HCT116 (cell line): ENCODE measurements around the gene CENPC. TPM values are rescaled to one million over a fixed set of nuclear protein-coding genes. Genes with fewer than 3 reads are reported as not detected.

Source experiments
- ATAC-seq: fragments of 200-7000 bp; cut with Tn5 transposase; 2 replicates; pipeline ENCODE4 v1.9.1; 2020; ENCODE audit warnings: mild to moderate bottlenecking, moderate library complexity
- BruUV-seq: library from RNA; stranded (reverse); fragments of 400-500 nt; replicated peaks from 2 replicates; lab custom pipeline; 2021; lab: Mats Ljungman, UMichigan
- CTCF ChIA-PET: fragments of 300-600 bp; sonication (Branson Sonifier 250); formaldehyde crosslinking; loops from one replicate; lab custom pipeline; 2021; ENCODE audit warnings: antibody characterized with exemption; lab: Charles Lee
- POLR2A ChIA-PET: fragments of 300-600, 350-600 bp; sonication (Branson Sonifier 250); formaldehyde crosslinking; loops from one replicate; lab custom pipeline; 2021; ENCODE audit warnings: antibody characterized with exemption; lab: Charles Lee
- RAD21 ChIA-PET, 2 experiments: fragments of 300-600 bp; sonication (Branson Sonifier 250); formaldehyde crosslinking; loops; one replicate each; lab custom pipeline; 2023; ENCODE audit warnings: low total read pairs in 2 of 2; ENCODE audit not compliant: uncharacterized antibody in 2 of 2, unreplicated experiment in 2 of 2, low non-redundant PET in 1 of 2; lab: Charles Lee
- DNase-seq: peaks from one replicate; pipeline ENCODE4 v3.0.0-alpha.2; 2010; ENCODE audit warnings: low read depth, low spot score
- H2AFZ ChIP-seq: fragments of 200-600 bp; shearing (Covaris generic), sonication (generic); 2 replicates; pipeline ENCODE4 v1.6.1; 2017; ENCODE audit warnings: low read depth, mixed run types, mixed read lengths, antibody characterized with exemption, low read length; ENCODE audit not compliant: poor library complexity, severe bottlenecking
- H3K27ac ChIP-seq: 2 replicates; pipeline ENCODE4 v1.5.1; 2012; ENCODE audit warnings: low read depth, low read length
- H3K27me3 ChIP-seq: fragments of 200-600 bp; sonication (generic); 2 replicates; pipeline ENCODE4 v1.6.1; 2016; ENCODE audit warnings: mixed run types, low read length, mixed read lengths; ENCODE audit not compliant: insufficient read depth
- H3K36me3 ChIP-seq, 2 experiments: fragments of 200-500 bp in 1 of 2; fragments of 200-600 bp in 1 of 2; sonication (Bioruptor generic) in 1 of 2; sonication (generic) in 1 of 2; 2 replicates each; pipeline versions ENCODE4 v1.5.1 to v1.6.1; 2014 to 2016; ENCODE audit warnings: low read length in 2 of 2, inconsistent platforms in 1 of 2, mixed read lengths in 1 of 2, mixed run types in 1 of 2; ENCODE audit not compliant: insufficient read depth in 2 of 2, control insufficient read depth in 1 of 2
- H3K4me1 ChIP-seq, 2 experiments: fragments of 200-600 bp in 1 of 2; sonication (generic) in 1 of 2; 2 replicates each; pipeline versions ENCODE4 v1.5.1 to v1.6.1; 2012 to 2017; ENCODE audit warnings: low read length in 2 of 2, inconsistent platforms in 1 of 2, mild to moderate bottlenecking in 1 of 2, mixed read lengths in 1 of 2, mixed run types in 1 of 2, moderate library complexity in 1 of 2; ENCODE audit not compliant: insufficient read depth in 2 of 2, control insufficient read depth in 1 of 2
- H3K4me2 ChIP-seq: fragments of 200-600 bp; sonication (generic); 2 replicates; pipeline ENCODE4 v1.6.1; 2017; ENCODE audit warnings: mixed run types, low read length, mixed read lengths
- H3K4me3 ChIP-seq, 2 experiments: fragments of 200-600 bp in 1 of 2; sonication (generic) in 1 of 2; replicated peaks in 1 of 2; 2 replicates each; pipeline ENCODE4 v1.5.1; 2011 to 2016; ENCODE audit warnings: low read length in 2 of 2, control low read depth in 1 of 2, low read depth in 1 of 2, mild to moderate bottlenecking in 1 of 2, mixed read lengths in 1 of 2, mixed run types in 1 of 2
- H3K79me2 ChIP-seq: fragments of 200-600 bp; sonication (generic); 2 replicates; pipeline ENCODE4 v1.6.1; 2017; ENCODE audit warnings: mild to moderate bottlenecking, mixed run types, low read length, moderate library complexity, mixed read lengths; ENCODE audit not compliant: insufficient read depth
- H3K9ac ChIP-seq: fragments of 200-600 bp; sonication (generic); 2 replicates; pipeline ENCODE4 v1.6.1; 2016; ENCODE audit warnings: low read length, mixed read lengths
- H3K9me2 ChIP-seq: fragments of 200-600 bp; sonication (generic), shearing (Covaris generic); 2 replicates; pipeline ENCODE4 v1.6.1; 2017; ENCODE audit warnings: mixed run types, mild to moderate bottlenecking, moderate library complexity; ENCODE audit not compliant: insufficient read depth
- H3K9me3 ChIP-seq, 2 experiments: fragments of 200-500 bp in 1 of 2; fragments of 200-600 bp in 1 of 2; sonication (Bioruptor generic) in 1 of 2; sonication (generic) in 1 of 2; 2 replicates each; pipeline ENCODE4 v1.6.1; 2014 to 2017; ENCODE audit warnings: low read length in 2 of 2, mixed read lengths in 2 of 2, inconsistent platforms in 1 of 2, low read depth in 1 of 2, mild to moderate bottlenecking in 1 of 2, mixed run types in 1 of 2, moderate library complexity in 1 of 2; ENCODE audit not compliant: control insufficient read depth in 1 of 2, insufficient read depth in 1 of 2
- H4K20me1 ChIP-seq: fragments of 200-600 bp; sonication (generic), shearing (Covaris generic); 2 replicates; pipeline ENCODE4 v1.6.1; 2017; ENCODE audit warnings: mixed run types, mild to moderate bottlenecking, moderate library complexity; ENCODE audit not compliant: insufficient read depth
- ATF3 ChIP-seq: IDR thresholded peaks from 2 replicates; pipeline ENCODE4 v1.6.1; 2012
- CBX3 ChIP-seq: IDR thresholded peaks from 2 replicates; pipeline ENCODE4 v1.6.1; 2012; ENCODE audit warnings: low read depth
- CEBPB ChIP-seq: IDR thresholded peaks from 2 replicates; pipeline ENCODE4 v1.6.1; 2012; ENCODE audit warnings: low read depth
- CTCF ChIP-seq, 3 experiments: fragments of 200-600 bp in 1 of 3; sonication (generic) in 1 of 3; IDR thresholded peaks in 2 of 3; conservative IDR thresholded peaks in 1 of 3; 2 replicates each; pipeline ENCODE4 v1.5.1; 2012 to 2017; ENCODE audit warnings: low read depth in 2 of 3, low read length in 2 of 3, antibody characterized with exemption in 1 of 3, borderline replicate concordance in 1 of 3, control low read depth in 1 of 3, mild to moderate bottlenecking in 1 of 3, mixed read lengths in 1 of 3, mixed run types in 1 of 3, moderate library complexity in 1 of 3; ENCODE audit not compliant: insufficient read depth in 1 of 3
- EGR1 ChIP-seq: IDR thresholded peaks from 2 replicates; pipeline ENCODE4 v1.6.1; 2012; ENCODE audit warnings: low read depth
- ELF1 ChIP-seq: IDR thresholded peaks from 2 replicates; pipeline ENCODE4 v1.6.1; 2012; ENCODE audit warnings: low read depth, borderline replicate concordance
- EZH2 ChIP-seq: fragments of 200-600 bp; sonication (generic); IDR thresholded peaks from 2 replicates; pipeline ENCODE4 v1.6.1; 2017; ENCODE audit warnings: antibody characterized with exemption, mixed run types
- EZH2phosphoT487 ChIP-seq: fragments of 200-600 bp; IDR thresholded peaks from 2 replicates; pipeline ENCODE4 v1.6.1; 2018; ENCODE audit warnings: antibody characterized with exemption, borderline replicate concordance
- FOSL1 ChIP-seq: IDR thresholded peaks from 2 replicates; pipeline ENCODE4 v1.6.1; 2012; ENCODE audit warnings: low read depth
- POLR2A ChIP-seq: IDR thresholded peaks from 2 replicates; pipeline ENCODE4 v1.7.0; 2011; ENCODE audit warnings: borderline replicate concordance; ENCODE audit not compliant: insufficient read depth, insufficient read length; ENCODE audit errors: extremely low read depth
- POLR2AphosphoS5 ChIP-seq: IDR thresholded peaks from 2 replicates; pipeline ENCODE4 v1.6.1; 2011; ENCODE audit warnings: mild to moderate bottlenecking, low read depth, low read length, moderate library complexity
- RAD21 ChIP-seq: IDR thresholded peaks from 2 replicates; pipeline ENCODE4 v1.6.1; 2012; ENCODE audit warnings: low read depth, mild to moderate bottlenecking
- SP1 ChIP-seq: IDR thresholded peaks from 2 replicates; pipeline ENCODE4 v1.6.1; 2012; ENCODE audit warnings: low read depth
- SRF ChIP-seq: IDR thresholded peaks from 2 replicates; pipeline ENCODE4 v1.6.1; 2012; ENCODE audit warnings: low read depth
- TCF7L2 ChIP-seq: IDR thresholded peaks from 2 replicates; pipeline ENCODE4 v1.7.0; 2011; ENCODE audit warnings: borderline replicate concordance, inconsistent platforms; ENCODE audit not compliant: insufficient read depth, insufficient read length; ENCODE audit errors: extremely low read depth
- ZBTB33 ChIP-seq: IDR thresholded peaks from 2 replicates; pipeline ENCODE4 v1.6.1; 2011; ENCODE audit warnings: mild to moderate bottlenecking, low read length, moderate library complexity; ENCODE audit not compliant: insufficient replicate concordance; ENCODE audit errors: extremely low read depth
- ZFX ChIP-seq: fragments of 450-650 bp; IDR thresholded peaks from 2 replicates; pipeline ENCODE4 v1.6.1; 2017
- ZNF274 ChIP-seq: fragments of 200-500 bp; sonication (Bioruptor generic); IDR thresholded peaks from 2 replicates; pipeline ENCODE4 v1.6.1; 2014; ENCODE audit warnings: mild to moderate bottlenecking, low read depth, low read length, inconsistent platforms
- intact Hi-C: fragments of 100-400 bp; cut with micrococcal nuclease; formaldehyde crosslinking; loops from 2 replicates; pipeline ENCODE4 v1.10.0; 2022
- total RNA-seq: library from RNA; stranded (reverse); gene quantifications from one replicate; pipeline ENCODE4 v1.2.1, GENCODE V29; 2021; ENCODE audit not compliant: unreplicated experiment

The CENPC gene
- total RNA-seq, 1 experiment from 2014 or later = 15.4 TPM

GRCh38 chr4:67558493-67558892, 13.2 kb upstream of the CENPC start, which contains the start of gene STAP1:
STAP1 (plus strand) TSS chr4:67558727; CDS start chr4:67558810, 83 bp downstream.
- no peaks in the 10 kb centered on the region for H3K9me2 ChIP-seq
- no peak for TF ChIP-seq EGR1
- TF ChIP-seq CEBPB = no peak
- no peak for TF ChIP-seq SRF
- no peak for TF ChIP-seq EZH2phosphoT487
- TF ChIP-seq CBX3 = no peak
- TF ChIP-seq CTCF (IDR thresholded peaks at IDR 0.05 in 2 of 3, conservative IDR thresholded peaks at IDR 0.05 in 1 of 3; ENCODE audit: borderline replicate concordance in 1 of 3, insufficient read depth in 1 of 3, low read depth in 2 of 3, low read length in 2 of 3) = no peak
- TF ChIP-seq ATF3 = no peak
- no peak for TF ChIP-seq RAD21
- no peak for TF ChIP-seq ZBTB33
- TF ChIP-seq TCF7L2 = no peak
- TF ChIP-seq ZFX = no peak
- no peak for TF ChIP-seq EZH2
- no peak for TF ChIP-seq POLR2A
- no peak for TF ChIP-seq FOSL1
- TF ChIP-seq ELF1 = no peak
- TF ChIP-seq POLR2AphosphoS5 = no peak
- TF ChIP-seq SP1 = no peak
- TF ChIP-seq ZNF274 = no peak
- TF ChIP-seq, all 23 proteins: peak for 0
- no peaks in the 10 kb centered on the region for H3K27me3 ChIP-seq
- DNase-seq (no peak), ATAC-seq (no peak)
- ChIA-PET CTCF (no interaction called here), RAD21 (no interaction called here), POLR2A (no interaction called here)
- H3K36me3 ChIP-seq = no peaks in the 10 kb centered on the region
- intact Hi-C loops = no loop called here
- H3K9ac ChIP-seq = no peak within 1 kb of the TSS
- H3K4me3 ChIP-seq = no peak within 1 kb of the TSS
- H3K27ac ChIP-seq = no peak within 1 kb of the TSS
- no peak within 1 kb of the TSS for H2AFZ ChIP-seq
- H4K20me1 ChIP-seq = no peaks in the 10 kb centered on the region
- H3K4me2 ChIP-seq = no peak within 1 kb of the TSS
- H3K9me3 ChIP-seq = no peaks in the 10 kb centered on the region
- no TSS peak for BruUV-seq
- H3K79me2 ChIP-seq = no peaks in the 10 kb centered on the region
- H3K4me1 ChIP-seq = no peaks in the 10 kb centered on the region
